K562 (cell line): ENCODE measurements around the gene HSD3B7. TPM values are rescaled to one million over a fixed set of nuclear protein-coding genes. Genes with fewer than 3 reads are reported as not detected.

Experiments
- AFF1 ChIP-seq, 2 experiments: fragments of 450-650 bp; IDR thresholded peaks; 2 replicates each; pipeline ENCODE4 v1.6.1; 2018; ENCODE audit warnings: mild to moderate bottlenecking in 2 of 2, low read depth in 1 of 2; ENCODE audit not compliant: partially characterized antibody in 2 of 2
- ARID2 ChIP-seq: fragments of 450-650 bp; IDR thresholded peaks from 2 replicates; pipeline ENCODE4 v1.6.1; 2017; ENCODE audit warnings: antibody characterized with exemption, mild to moderate bottlenecking
- ATF6 ChIP-seq: sonication (generic); formaldehyde crosslinking; IDR thresholded peaks from 2 replicates; pipeline ENCODE4 v1.4.0; 2020; ENCODE audit warnings: mild to moderate bottlenecking, missing genetic modification reagents
- CCAR2 ChIP-seq: fragments of 200-400 bp; formaldehyde crosslinking; IDR thresholded peaks from 2 replicates; pipeline ENCODE4 v1.6.1; 2017; ENCODE audit warnings: mild to moderate bottlenecking, low read depth, low read length
- CREBBP ChIP-seq: IDR thresholded peaks from one replicate; pipeline ENCODE4 v1.6.1; 2012; ENCODE audit warnings: low read depth, mild to moderate bottlenecking, control low read depth, inconsistent platforms, low read length
- CTCF ChIP-seq, 3 experiments: IDR thresholded peaks in 2 of 3; conservative IDR thresholded peaks in 1 of 3; 2 replicates each; pipeline ENCODE4 v1.5.1; 2011 to 2012; ENCODE audit warnings: low read length in 3 of 3, mild to moderate bottlenecking in 3 of 3, control low read depth in 2 of 3, improper control_type of control experiment in 1 of 3, inconsistent platforms in 1 of 3, low read depth in 1 of 3, mixed read lengths in 1 of 3, moderate library complexity in 1 of 3; ENCODE audit not compliant: insufficient read depth in 2 of 3
- DMBX1 ChIP-seq: fragments of 250-450 bp; sonication (Bioruptor Pico); IDR thresholded peaks from 2 replicates; pipeline ENCODE4 v1.8.0; 2022; ENCODE audit warnings: inconsistent platforms, mild to moderate bottlenecking, moderate library complexity, borderline replicate concordance
- EWSR1 ChIP-seq: fragments of 450-650 bp; IDR thresholded peaks from 2 replicates; pipeline ENCODE4 v1.6.1; 2018; ENCODE audit warnings: borderline replicate concordance, mild to moderate bottlenecking, low read depth, moderate library complexity; ENCODE audit not compliant: partially characterized antibody
- KDM2B ChIP-seq: fragments of 250-450 bp; sonication (Bioruptor Pico); IDR thresholded peaks from 2 replicates; pipeline ENCODE4 v1.8.0; 2021; ENCODE audit warnings: mild to moderate bottlenecking, moderate library complexity
- MITF ChIP-seq: IDR thresholded peaks from 2 replicates; pipeline ENCODE4 v1.6.1; 2014; ENCODE audit warnings: antibody characterized with exemption
- NCOR1 ChIP-seq: fragments of 450-650 bp; IDR thresholded peaks from 2 replicates; pipeline ENCODE4 v1.6.1; 2016; ENCODE audit warnings: mild to moderate bottlenecking, moderate library complexity
- RAD51 ChIP-seq: fragments of 450-650 bp; IDR thresholded peaks from 2 replicates; pipeline ENCODE4 v1.7.1; 2016; ENCODE audit warnings: low read depth, mild to moderate bottlenecking, borderline replicate concordance
- TBP ChIP-seq: optimal IDR thresholded peaks from 2 replicates; pipeline ENCODE3; 2011; ENCODE audit warnings: low read depth, low read length, improper control_type of control experiment
- ZC3H4 ChIP-seq: sonication (generic); formaldehyde crosslinking; IDR thresholded peaks from 2 replicates; pipeline ENCODE4 v1.9.0; 2021; ENCODE audit warnings: missing genetic modification reagents, borderline replicate concordance
- ZNF146 ChIP-seq: IDR thresholded peaks from one replicate; pipeline ENCODE4 v1.6.1; 2018; ENCODE audit warnings: missing compliant biosample characterization; ENCODE audit not compliant: unreplicated experiment
- ZNF354B ChIP-seq: fragments of 250-450 bp; sonication (Bioruptor Pico); IDR thresholded peaks from 2 replicates; pipeline ENCODE4 v1.4.0; 2020
- ZNF644 ChIP-seq: fragments of 200-800 bp; sonication (Bioruptor generic); IDR thresholded peaks from 2 replicates; pipeline ENCODE4 v1.6.1; 2016; ENCODE audit warnings: low read depth, missing genetic modification characterization, missing compliant biosample characterization
- ZNF785 ChIP-seq: fragments of 250-450 bp; sonication (Bioruptor Pico); IDR thresholded peaks from 2 replicates; pipeline ENCODE4 v1.4.0; 2020; ENCODE audit warnings: mild to moderate bottlenecking
- ZSCAN32 ChIP-seq: fragments of 450-650 bp; formaldehyde crosslinking; IDR thresholded peaks from 2 replicates; pipeline ENCODE4 v1.4.0; 2020; ENCODE audit warnings: mild to moderate bottlenecking, moderate library complexity
- polyA plus RNA-seq, 8 experiments: library from polyadenylated mRNA; depleted of rRNA in 4 of 8; stranded (reverse) in 5 of 8; unstranded in 3 of 8; fragments of >200 nt; fragmentation: Nextera tagmentation in 2 of 8; fragmentation: Illumina TruSeq in 1 of 8; extraction: Ambion mirVana in 2 of 8; extraction: Trizol in 1 of 8; gene quantifications; 2 replicates each; pipeline versions ENCODE4 v1.2.1 to v1.2.3, GENCODE V29; 2011 to 2014; ENCODE audit warnings: inconsistent platforms in 1 of 8, missing spikeins in 1 of 8
- total RNA-seq, 7 experiments: library from RNA; depleted of rRNA in 6 of 7; stranded (reverse); fragments of >200 nt in 6 of 7; fragmentation: Illumina TruSeq in 2 of 7; extraction: Trizol in 2 of 7; gene quantifications; 2 replicates each; pipeline versions ENCODE4 v1.2.1 to v1.2.3, GENCODE V29; 2011 to 2021; ENCODE audit warnings: low replicate concordance in 1 of 7

HSD3B7 gene
- total and polyA plus RNA-seq, 9 of the 15 experiments (the other 6 are each of a cell fraction or from before 2014, with no cell fraction given): 5.4 to 49.1 (median 23.0) TPM

- peak in 1 of 2 experiments; percentile 72 for TF ChIP-seq AFF1 (IDR thresholded peaks at IDR 0.05; ENCODE audit: low read depth in 1 of 2, partially characterized antibody in 2 of 2)
- TF ChIP-seq RAD51: no peak
- no peak for TF ChIP-seq ZSCAN32 (CRISPR knock-in tag)
- TF ChIP-seq CCAR2: no peak
- no peak for TF ChIP-seq KDM2B (CRISPR knock-in tag)
- no peak for TF ChIP-seq NCOR1
- TF ChIP-seq ZNF644: peak; percentile 18; the same call in 1 of the 2 replicates
- no peak for TF ChIP-seq ZNF146 (CRISPR knock-in tag)
- TF ChIP-seq CREBBP: no peak
- TF ChIP-seq DMBX1 (CRISPR knock-in tag): no peak
- TF ChIP-seq ARID2: no peak
- no peak for TF ChIP-seq ZNF354B (CRISPR knock-in tag)
- TF ChIP-seq ATF6: no peak
- TF ChIP-seq MITF: no peak
- no peak for TF ChIP-seq ZNF785 (CRISPR knock-in tag)
- no peak for TF ChIP-seq EWSR1
- no peak for TF ChIP-seq CTCF (IDR thresholded peaks at IDR 0.05 in 2 of 3, conservative IDR thresholded peaks at IDR 0.05 in 1 of 3; ENCODE audit: insufficient read depth in 2 of 3, low read depth in 1 of 3, low read length in 3 of 3)
- no peak for TF ChIP-seq ZC3H4 (CRISPR knock-in tag)
- TF ChIP-seq TBP: peak; percentile 71
These were observed 27.4 kb upstream of the HSD3B7 start, which contains the start of gene SETD1A (continued) for GRCh38 chr16:30957456-30958174.
